Measurements from ENCODE around the gene RAB40B.

RAB40B gene

DNA sequence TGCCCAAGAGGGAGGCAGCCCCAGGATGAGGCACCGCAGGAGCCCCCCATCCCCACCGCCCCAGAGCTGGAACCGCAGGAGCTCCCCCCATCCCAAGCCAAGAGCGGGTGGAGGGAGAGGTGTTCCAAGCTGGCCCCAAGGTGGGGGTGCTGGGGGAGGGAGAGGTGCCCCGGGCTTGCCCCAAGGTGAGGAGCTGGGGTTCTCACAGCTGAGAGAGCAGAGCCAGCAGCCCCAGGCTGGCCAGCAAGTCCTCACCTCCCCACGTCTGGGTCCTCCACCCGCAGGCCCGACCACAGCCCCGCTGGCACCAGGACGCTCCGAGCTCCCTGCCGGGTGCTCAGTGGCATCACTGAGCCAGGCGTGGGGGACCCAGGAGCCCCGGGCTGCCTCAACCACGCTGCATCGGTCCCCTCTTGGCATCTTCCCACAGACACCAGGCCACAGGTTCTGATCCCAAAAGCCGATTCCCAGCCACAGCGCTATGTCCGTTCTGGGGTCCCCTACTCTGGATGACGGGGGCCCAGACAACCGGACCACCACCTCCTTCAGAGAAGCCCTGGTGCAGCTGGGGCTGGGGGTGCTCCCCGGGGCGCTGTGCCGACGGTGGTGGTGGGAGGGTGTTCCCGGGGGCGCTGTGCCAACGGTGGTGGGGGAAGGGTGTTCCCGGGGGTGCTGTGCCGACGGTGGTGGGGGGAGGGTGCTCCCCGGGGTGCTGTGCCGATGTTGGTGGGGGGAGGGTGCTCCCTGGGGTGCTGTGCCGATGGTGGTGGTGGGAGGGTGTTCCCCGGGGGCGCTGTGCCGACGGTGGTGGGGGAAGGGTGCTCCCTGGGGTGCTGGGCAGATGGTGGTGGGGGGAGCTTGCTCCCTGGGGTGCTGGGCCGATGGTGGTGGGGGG, 34.9 kb downstream of the RAB40B start:
- Histone ChIP-seq H3K9ac (ENCODE audit: low read length) (no peak overlapping the region), H3K36me3 (ENCODE audit: control insufficient read depth, insufficient read depth, low read length, severe bottlenecking) (peaks cover 5% of the 10 kb centered on the region), H3K9me3 (ENCODE audit: control insufficient read depth, low read length) (no peaks in the 10 kb centered on the region), H3K4me3 (ENCODE audit: low read length) (no peak overlapping the region), H3K4me1 (ENCODE audit: control insufficient read depth, insufficient read depth, low read length) (no peaks in the 10 kb centered on the region), H3K27me3 (replicated peaks; ENCODE audit: control insufficient read depth, insufficient read depth, low read length) (no peaks in the 10 kb centered on the region)
- no peak for DNase-seq (ENCODE audit: low read depth)

GRCh38 chr17:82662711-82663261, 35.7 kb downstream of the RAB40B start:
- Histone ChIP-seq H3K36me3 (ENCODE audit: control insufficient read depth, insufficient read depth, low read length, severe bottlenecking) (peaks cover 5% of the 10 kb centered on the region), H3K9me3 (ENCODE audit: control insufficient read depth, low read length) (no peaks in the 10 kb centered on the region), H3K4me1 (ENCODE audit: control insufficient read depth, insufficient read depth, low read length) (no peaks in the 10 kb centered on the region), H3K4me3 (ENCODE audit: low read length) (no peak overlapping the region), H3K27me3 (replicated peaks; ENCODE audit: control insufficient read depth, insufficient read depth, low read length) (no peaks in the 10 kb centered on the region), H3K9ac (ENCODE audit: low read length) (no peak overlapping the region)
- DNase-seq (ENCODE audit: low read depth) = no peak

- H3K4me1 ChIP-seq (ENCODE audit: control insufficient read depth, insufficient read depth, low read length) = no peaks in the 10 kb centered on the region
- H3K9ac ChIP-seq (ENCODE audit: low read length) = no peak overlapping the region
- H3K36me3 ChIP-seq (ENCODE audit: control insufficient read depth, insufficient read depth, low read length, severe bottlenecking) = peaks cover 5% of the 10 kb centered on the region
- no peaks in the 10 kb centered on the region for H3K27me3 ChIP-seq (replicated peaks; ENCODE audit: control insufficient read depth, insufficient read depth, low read length)
- no peak overlapping the region for H3K4me3 ChIP-seq (ENCODE audit: low read length)
- no peaks in the 10 kb centered on the region for H3K9me3 ChIP-seq (ENCODE audit: control insufficient read depth, low read length)
- DNase-seq (ENCODE audit: low read depth) = no peak
These were observed 36.5 kb downstream of the RAB40B start for GRCh38 chr17:82661717-82662683.

DNA sequence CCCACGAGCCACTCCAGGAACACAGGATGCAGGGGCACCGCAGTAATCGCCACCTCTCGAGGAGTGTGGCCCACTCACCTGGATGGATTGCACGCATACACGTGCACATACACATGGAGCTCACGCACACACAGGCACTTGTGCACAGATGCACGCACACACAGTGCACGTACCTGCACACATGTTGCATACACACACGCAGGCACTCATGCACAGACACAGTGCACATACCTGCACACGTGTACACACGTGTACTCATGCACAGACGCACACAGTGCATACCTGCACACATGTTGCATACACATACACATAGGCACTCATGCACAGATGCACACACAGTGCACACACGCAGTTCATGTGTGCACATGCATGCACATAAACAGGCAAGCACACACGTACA, 38.6 kb downstream of the RAB40B start:
- Histone ChIP-seq H3K27me3 (replicated peaks; ENCODE audit: control insufficient read depth, insufficient read depth, low read length) (no peaks in the 10 kb centered on the region), H3K4me1 (ENCODE audit: control insufficient read depth, insufficient read depth, low read length) (no peaks in the 10 kb centered on the region), H3K9me3 (ENCODE audit: control insufficient read depth, low read length) (no peaks in the 10 kb centered on the region), H3K9ac (ENCODE audit: low read length) (no peak overlapping the region), H3K36me3 (ENCODE audit: control insufficient read depth, insufficient read depth, low read length, severe bottlenecking) (peaks cover 10% of the 10 kb centered on the region), H3K4me3 (ENCODE audit: low read length) (no peak overlapping the region)
- no peak for DNase-seq (ENCODE audit: low read depth)

GRCh38 chr17:82658796-82659452, 39.6 kb downstream of the RAB40B start:
- no peak for DNase-seq (ENCODE audit: low read depth)
- Histone ChIP-seq H3K36me3 (ENCODE audit: control insufficient read depth, insufficient read depth, low read length, severe bottlenecking) (peaks cover 10% of the 10 kb centered on the region), H3K27me3 (replicated peaks; ENCODE audit: control insufficient read depth, insufficient read depth, low read length) (no peaks in the 10 kb centered on the region), H3K4me1 (ENCODE audit: control insufficient read depth, insufficient read depth, low read length) (no peaks in the 10 kb centered on the region), H3K9ac (ENCODE audit: low read length) (no peak overlapping the region), H3K9me3 (ENCODE audit: control insufficient read depth, low read length) (no peaks in the 10 kb centered on the region), H3K4me3 (ENCODE audit: low read length) (no peak overlapping the region)

GRCh38 chr17:82658331-82658730, 40.2 kb downstream of the RAB40B start:
- H3K9me3 ChIP-seq (ENCODE audit: control insufficient read depth, low read length) = no peaks in the 10 kb centered on the region
- no peaks in the 10 kb centered on the region for H3K4me1 ChIP-seq (ENCODE audit: control insufficient read depth, insufficient read depth, low read length)
- H3K27me3 ChIP-seq (replicated peaks; ENCODE audit: control insufficient read depth, insufficient read depth, low read length) = no peaks in the 10 kb centered on the region
- no peak overlapping the region for H3K9ac ChIP-seq (ENCODE audit: low read length)
- H3K36me3 ChIP-seq (ENCODE audit: control insufficient read depth, insufficient read depth, low read length, severe bottlenecking) = peaks cover 10% of the 10 kb centered on the region
- no peak overlapping the region for H3K4me3 ChIP-seq (ENCODE audit: low read length)
- no peak for DNase-seq (ENCODE audit: low read depth)

DNA sequence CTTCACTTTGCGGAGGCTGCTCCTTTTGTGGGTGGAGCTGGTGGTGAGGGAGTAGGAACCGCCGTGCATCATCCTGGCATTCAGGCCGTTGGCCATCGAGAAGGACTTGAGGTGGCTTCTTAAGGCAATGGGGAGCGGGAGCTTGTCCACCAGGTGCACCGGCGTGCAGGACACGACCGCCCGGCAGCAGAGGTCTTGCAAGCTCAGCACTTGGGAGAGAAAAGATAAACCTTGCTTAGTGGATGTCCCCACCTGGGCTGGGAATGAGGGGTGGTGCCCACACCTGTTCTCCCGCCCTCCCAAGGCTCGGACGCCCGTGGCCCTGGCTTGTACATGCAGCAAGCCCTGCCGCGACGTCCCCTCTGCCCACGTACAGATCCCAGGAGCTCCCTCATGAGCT, 40.6 kb downstream of the RAB40B start:
- Histone ChIP-seq H3K36me3 (ENCODE audit: control insufficient read depth, insufficient read depth, low read length, severe bottlenecking) (peaks cover 10% of the 10 kb centered on the region), H3K4me3 (ENCODE audit: low read length) (no peak overlapping the region), H3K4me1 (ENCODE audit: control insufficient read depth, insufficient read depth, low read length) (no peaks in the 10 kb centered on the region), H3K9me3 (ENCODE audit: control insufficient read depth, low read length) (no peaks in the 10 kb centered on the region), H3K27me3 (replicated peaks; ENCODE audit: control insufficient read depth, insufficient read depth, low read length) (no peaks in the 10 kb centered on the region), H3K9ac (ENCODE audit: low read length) (no peak overlapping the region)
- DNase-seq (ENCODE audit: low read depth) = no peak

- Histone ChIP-seq H3K36me3 (ENCODE audit: control insufficient read depth, insufficient read depth, low read length, severe bottlenecking) (peaks cover 10% of the 10 kb centered on the region), H3K9me3 (ENCODE audit: control insufficient read depth, low read length) (no peaks in the 10 kb centered on the region), H3K4me1 (ENCODE audit: control insufficient read depth, insufficient read depth, low read length) (no peaks in the 10 kb centered on the region), H3K4me3 (ENCODE audit: low read length) (no peak overlapping the region), H3K9ac (ENCODE audit: low read length) (no peak overlapping the region), H3K27me3 (replicated peaks; ENCODE audit: control insufficient read depth, insufficient read depth, low read length) (no peaks in the 10 kb centered on the region)
- DNase-seq (ENCODE audit: low read depth) = no peak
These were observed 42.2 kb downstream of the RAB40B start for GRCh38 chr17:82656266-82656665.

- H3K4me3 ChIP-seq (ENCODE audit: low read length) = no peak overlapping the region
- H3K9ac ChIP-seq (ENCODE audit: low read length) = no peak overlapping the region
- H3K27me3 ChIP-seq (replicated peaks; ENCODE audit: control insufficient read depth, insufficient read depth, low read length) = no peaks in the 10 kb centered on the region
- peaks cover 10% of the 10 kb centered on the region for H3K36me3 ChIP-seq (ENCODE audit: control insufficient read depth, insufficient read depth, low read length, severe bottlenecking)
- no peaks in the 10 kb centered on the region for H3K4me1 ChIP-seq (ENCODE audit: control insufficient read depth, insufficient read depth, low read length)
- no peaks in the 10 kb centered on the region for H3K9me3 ChIP-seq (ENCODE audit: control insufficient read depth, low read length)
- no peak for DNase-seq (ENCODE audit: low read depth)
These were observed 43.0 kb downstream of the RAB40B start for GRCh38 chr17:82655523-82655922.

DNA sequence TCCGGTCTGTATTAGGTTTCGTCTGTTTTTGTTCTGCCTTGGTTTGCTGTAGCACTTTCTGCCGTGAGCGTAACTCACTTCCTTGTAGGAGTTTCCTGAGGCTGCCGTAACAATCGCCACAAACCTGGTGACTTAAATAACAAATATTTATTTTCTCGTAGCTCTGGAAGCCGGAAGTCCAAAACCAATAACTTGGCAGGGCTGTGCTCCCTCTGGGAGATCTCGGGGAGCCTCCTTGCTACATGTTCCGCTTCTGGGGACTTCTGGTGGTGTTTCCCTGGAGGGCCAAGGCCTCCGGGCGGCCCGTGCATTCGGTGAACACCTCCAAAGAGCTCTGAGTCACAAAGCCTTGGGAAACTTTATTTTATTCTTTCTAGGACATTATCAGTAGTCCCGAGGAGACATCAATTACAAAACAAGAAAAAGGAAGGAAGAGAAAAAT, 43.4 kb downstream of the RAB40B start:
- H3K9me3 ChIP-seq (ENCODE audit: control insufficient read depth, low read length) = no peaks in the 10 kb centered on the region
- H3K4me3 ChIP-seq (ENCODE audit: low read length) = no peak overlapping the region
- no peak overlapping the region for H3K9ac ChIP-seq (ENCODE audit: low read length)
- H3K36me3 ChIP-seq (ENCODE audit: control insufficient read depth, insufficient read depth, low read length, severe bottlenecking) = peaks cover 10% of the 10 kb centered on the region
- no peaks in the 10 kb centered on the region for H3K4me1 ChIP-seq (ENCODE audit: control insufficient read depth, insufficient read depth, low read length)
- no peaks in the 10 kb centered on the region for H3K27me3 ChIP-seq (replicated peaks; ENCODE audit: control insufficient read depth, insufficient read depth, low read length)
- no peak for DNase-seq (ENCODE audit: low read depth)

Data from adipocyte (in vitro differentiated cells).